Duodenal mucosa (tissue), 2 donors: ENCODE results near the gene MON2.
A peak's percentile ranks its signal among the peaks of the same experiment; 100 is the strongest.

Experiments
- H3K27ac ChIP-seq: one replicate; pipeline ENCODE4 v1.7.0; 2013; ENCODE audit warnings: low read depth, low read length
- H3K27me3 ChIP-seq, 2 donors: one replicate each; pipeline ENCODE4 v1.7.0; 2013; ENCODE audit warnings: low read length in 2 of 2, control low read depth in 1 of 2; ENCODE audit not compliant: insufficient read depth in 2 of 2, control insufficient read depth in 1 of 2
- H3K36me3 ChIP-seq, 2 donors: one replicate each; pipeline ENCODE4 v1.7.0; 2013; ENCODE audit warnings: low read length in 2 of 2, control low read depth in 1 of 2; ENCODE audit not compliant: insufficient read depth in 2 of 2, control insufficient read depth in 1 of 2
- H3K4me1 ChIP-seq, 2 donors: one replicate each; pipeline ENCODE4 v1.7.0; 2013; ENCODE audit warnings: low read length in 2 of 2, control low read depth in 1 of 2; ENCODE audit not compliant: insufficient read depth in 2 of 2, control insufficient read depth in 1 of 2
- H3K4me3 ChIP-seq, 2 donors: one replicate each; pipeline ENCODE4 v1.7.0; 2013; ENCODE audit warnings: low read length in 2 of 2, low read depth in 1 of 2
- H3K9ac ChIP-seq, 2 donors: one replicate each; pipeline ENCODE4 v1.7.0; 2013; ENCODE audit warnings: low read length in 2 of 2, low read depth in 1 of 2
- H3K9me3 ChIP-seq, 2 donors: one replicate each; pipeline ENCODE4 v1.7.0; 2013; ENCODE audit warnings: low read length in 2 of 2, control low read depth in 1 of 2; ENCODE audit not compliant: control insufficient read depth in 1 of 2

Gene MON2

DNA sequence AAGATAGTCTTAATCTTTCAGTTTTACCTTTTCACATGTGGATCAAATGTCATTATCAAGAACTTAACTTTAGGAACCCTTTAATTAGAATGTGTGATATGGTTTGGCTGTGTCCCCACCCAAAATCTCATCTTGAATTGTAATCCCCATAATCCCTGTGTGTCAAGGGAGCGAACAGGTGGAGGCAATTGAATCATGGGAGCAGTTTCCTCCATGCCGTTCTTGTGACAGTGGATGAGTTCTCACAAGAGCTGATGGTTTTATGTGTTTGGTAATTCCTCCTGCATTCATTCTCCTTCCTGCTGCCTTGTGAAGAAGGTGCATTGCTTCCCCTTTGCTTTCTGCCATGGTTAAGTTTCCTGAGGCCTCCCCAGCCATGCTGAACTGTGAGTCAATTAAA is 160.6 kb downstream of the MON2 start:
- no peak overlapping the region for H3K4me3 ChIP-seq
- H3K36me3 ChIP-seq, result no peaks in the 10 kb centered on the region
- no peaks in the 10 kb centered on the region for H3K9me3 ChIP-seq
- H3K27ac ChIP-seq, result no peak overlapping the region
- no peak overlapping the region for H3K9ac ChIP-seq
- peaks cover 2 to 13% of the 10 kb centered on the region in 2 donors for H3K27me3 ChIP-seq
- H3K4me1 ChIP-seq, result peaks cover 0 to 4% of the 10 kb centered on the region in 2 donors

GRCh38 chr12:62629413-62629812 is 162.8 kb downstream of the MON2 start:
- H3K9ac ChIP-seq, result no peak overlapping the region
- no peaks in the 10 kb centered on the region for H3K9me3 ChIP-seq
- H3K27ac ChIP-seq, result no peak overlapping the region
- no peak overlapping the region for H3K4me3 ChIP-seq
- H3K27me3 ChIP-seq, result peaks cover 9 to 13% of the 10 kb centered on the region in 2 donors
- no peaks in the 10 kb centered on the region for H3K36me3 ChIP-seq
- H3K4me1 ChIP-seq, result peaks cover 4 to 10% of the 10 kb centered on the region in 2 donors

DNA sequence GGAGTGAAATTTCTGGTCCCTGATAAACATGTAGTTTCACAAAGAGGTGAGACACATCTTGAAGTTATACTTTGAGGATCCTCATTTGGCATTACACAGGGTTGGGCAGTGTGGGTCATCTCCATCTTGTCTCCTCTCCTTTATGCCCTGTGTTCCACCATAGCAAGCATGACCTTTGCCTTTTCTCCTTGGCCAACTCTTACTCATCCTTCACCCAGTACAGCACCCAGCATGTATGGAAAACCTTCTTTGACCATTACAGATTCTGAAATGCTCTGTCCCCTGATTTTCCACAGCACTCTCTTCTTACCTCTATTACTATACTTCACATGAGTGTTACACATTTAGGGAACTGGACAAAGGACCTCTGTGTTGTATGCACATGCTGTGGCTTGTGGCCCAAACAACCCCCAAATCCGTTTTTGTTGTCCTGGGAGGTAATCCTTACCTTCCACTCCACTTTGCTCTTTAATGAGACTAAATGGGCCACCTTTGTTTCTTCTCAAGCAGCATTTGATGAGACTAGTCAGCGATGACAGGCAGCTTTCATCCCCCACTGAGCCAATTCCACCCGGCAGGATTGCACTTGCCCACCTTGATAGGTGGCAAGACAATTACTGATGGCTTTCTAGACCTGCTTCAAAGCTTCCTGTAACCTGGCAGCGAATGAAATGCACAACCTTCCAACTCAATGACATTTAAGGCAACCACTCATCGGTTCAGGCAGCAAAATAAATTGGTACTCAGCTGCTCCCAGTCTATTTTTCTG is 163.5 kb downstream of the MON2 start:
- H3K4me3 ChIP-seq, result no peak overlapping the region
- H3K27ac ChIP-seq, result no peak overlapping the region
- peaks cover 9 to 13% of the 10 kb centered on the region in 2 donors for H3K27me3 ChIP-seq
- no peak overlapping the region for H3K9ac ChIP-seq
- H3K9me3 ChIP-seq, result no peaks in the 10 kb centered on the region
- no peaks in the 10 kb centered on the region for H3K36me3 ChIP-seq
- H3K4me1 ChIP-seq, result peaks cover 4 to 10% of the 10 kb centered on the region in 2 donors

DNA sequence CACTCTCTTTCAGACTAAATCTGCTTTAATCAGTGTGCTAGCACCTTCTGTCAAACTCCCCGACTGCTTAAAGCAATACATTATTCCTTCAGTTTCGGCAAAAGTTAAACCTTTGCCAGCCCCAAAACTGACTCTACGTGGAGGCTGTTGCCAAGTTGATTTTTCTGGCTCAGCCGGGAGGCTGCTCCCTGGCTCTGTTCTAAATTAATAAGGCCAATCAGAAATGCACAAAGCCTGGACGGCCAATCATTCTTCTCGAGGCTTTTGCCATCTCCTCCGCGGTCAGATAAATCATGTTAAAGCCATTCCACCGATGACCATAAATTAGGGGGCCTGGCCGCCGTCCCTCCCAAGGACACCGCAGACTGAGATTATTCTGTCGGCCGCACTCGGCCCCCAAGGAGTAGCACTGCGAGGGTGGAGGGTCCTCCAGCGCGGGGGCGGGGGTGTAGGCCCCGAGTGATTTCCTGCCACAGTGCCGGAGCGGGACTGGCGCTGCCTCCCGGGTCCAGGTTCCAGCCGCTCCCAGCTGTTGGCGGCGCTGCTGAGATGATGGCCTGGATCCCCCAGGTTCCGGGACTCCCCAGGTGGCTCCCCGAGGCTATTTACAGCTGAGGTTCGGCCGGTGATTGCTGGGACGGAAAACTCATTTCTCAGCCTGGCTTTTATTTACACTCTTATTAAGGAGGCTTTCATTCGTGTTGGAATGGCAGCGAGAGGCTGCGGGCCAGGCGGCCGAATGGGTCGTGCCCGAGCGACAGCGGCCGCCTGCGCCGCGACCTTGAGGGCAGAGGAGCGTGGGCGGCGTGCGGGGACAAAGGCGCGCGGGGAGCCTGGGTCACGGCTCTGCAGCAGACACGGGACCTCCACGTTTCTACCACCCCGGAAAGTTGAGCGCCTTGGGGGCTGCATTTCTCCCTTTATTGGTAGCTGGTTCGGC is 165.1 kb downstream of the MON2 start:
- Histone ChIP-seq H3K27ac (no peak overlapping the region), H3K27me3 (peaks cover 9 to 13% of the 10 kb centered on the region in 2 donors), H3K4me1 (peaks cover 4 to 10% of the 10 kb centered on the region in 2 donors), H3K36me3 (no peaks in the 10 kb centered on the region), H3K9me3 (no peaks in the 10 kb centered on the region), H3K4me3 (peak overlapping the region; percentile 71 to 76), H3K9ac (peak overlapping the region; percentile 26 to 39)

GRCh38 chr12:62632411-62632918 is 165.8 kb downstream of the MON2 start:
- no peaks in the 10 kb centered on the region for H3K9me3 ChIP-seq
- H3K9ac ChIP-seq, result peak overlapping the region; percentile 26 to 39
- peaks cover 9 to 13% of the 10 kb centered on the region in 2 donors for H3K27me3 ChIP-seq
- H3K4me1 ChIP-seq, result peaks cover 4 to 10% of the 10 kb centered on the region in 2 donors
- peak overlapping the region; percentile 71 to 76 for H3K4me3 ChIP-seq
- no peak overlapping the region for H3K27ac ChIP-seq
- no peaks in the 10 kb centered on the region for H3K36me3 ChIP-seq

- H3K4me3 ChIP-seq, result no peak overlapping the region
- peaks cover 9% of the 10 kb centered on the region in 2 donors for H3K27me3 ChIP-seq
- peaks cover 4 to 10% of the 10 kb centered on the region in 2 donors for H3K4me1 ChIP-seq
- H3K36me3 ChIP-seq, result no peaks in the 10 kb centered on the region
- H3K9me3 ChIP-seq, result no peaks in the 10 kb centered on the region
- no peak overlapping the region for H3K27ac ChIP-seq
- H3K9ac ChIP-seq, result no peak overlapping the region
Measured at GRCh38 chr12:62635649-62636048, 169.0 kb downstream of the MON2 start.

DNA sequence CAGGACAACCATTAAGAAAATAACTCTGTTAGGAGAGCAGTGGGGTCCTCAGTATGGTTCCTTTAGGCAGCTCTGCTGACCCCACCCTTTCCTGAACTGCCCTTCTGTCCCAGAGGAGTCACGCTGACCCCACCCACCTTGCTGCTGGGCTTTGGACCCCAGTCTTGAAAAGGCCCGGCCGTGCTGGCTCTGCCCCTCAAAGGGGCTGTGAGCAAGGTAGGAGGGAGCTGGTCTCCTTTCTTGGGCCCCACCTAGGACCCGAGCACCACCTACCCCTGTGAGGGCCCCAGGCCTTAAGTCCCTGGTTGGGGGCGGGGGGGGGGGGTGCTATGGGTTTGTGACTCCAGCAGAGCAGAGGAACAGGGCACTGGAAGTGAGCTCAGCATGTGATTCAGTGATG is 171.1 kb downstream of the MON2 start:
- H3K36me3 ChIP-seq, result no peaks in the 10 kb centered on the region
- no peak overlapping the region for H3K4me3 ChIP-seq
- no peaks in the 10 kb centered on the region for H3K9me3 ChIP-seq
- peaks cover 0 to 4% of the 10 kb centered on the region in 2 donors for H3K27me3 ChIP-seq
- H3K27ac ChIP-seq, result no peak overlapping the region
- H3K9ac ChIP-seq, result no peak overlapping the region
- peaks cover 2 to 12% of the 10 kb centered on the region in 2 donors for H3K4me1 ChIP-seq

DNA sequence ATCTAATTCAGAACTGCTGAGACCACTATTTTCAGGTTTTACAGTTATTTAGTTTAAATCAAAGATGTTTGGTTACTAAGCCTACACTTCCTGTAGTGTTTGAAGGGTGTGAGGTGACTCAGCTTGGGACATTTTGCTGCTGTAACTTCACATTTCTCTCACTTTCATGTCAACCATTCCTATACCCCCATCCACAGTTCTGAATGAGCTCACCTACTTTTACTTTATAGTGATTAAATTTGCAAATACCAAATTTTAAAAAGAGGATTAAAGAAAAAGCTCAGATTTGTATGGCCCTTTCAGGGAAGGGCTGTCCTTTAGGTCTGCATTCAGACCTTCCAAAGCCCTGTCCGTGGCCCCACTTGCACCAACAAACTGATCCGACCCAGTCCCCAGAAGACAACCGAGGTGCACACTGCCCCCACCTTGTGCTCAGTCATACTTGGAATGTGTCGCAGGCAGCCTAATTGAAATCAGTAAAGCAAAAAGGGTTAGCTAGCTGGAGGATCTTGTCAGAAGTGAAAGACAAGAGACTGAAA is 174.4 kb downstream of the MON2 start:
- Histone ChIP-seq H3K9me3 (no peaks in the 10 kb centered on the region), H3K27ac (no peak overlapping the region), H3K4me3 (no peak overlapping the region), H3K4me1 (peaks cover 0 to 9% of the 10 kb centered on the region in 2 donors), H3K36me3 (no peaks in the 10 kb centered on the region), H3K27me3 (no peaks in the 10 kb centered on the region), H3K9ac (no peak overlapping the region)

DNA sequence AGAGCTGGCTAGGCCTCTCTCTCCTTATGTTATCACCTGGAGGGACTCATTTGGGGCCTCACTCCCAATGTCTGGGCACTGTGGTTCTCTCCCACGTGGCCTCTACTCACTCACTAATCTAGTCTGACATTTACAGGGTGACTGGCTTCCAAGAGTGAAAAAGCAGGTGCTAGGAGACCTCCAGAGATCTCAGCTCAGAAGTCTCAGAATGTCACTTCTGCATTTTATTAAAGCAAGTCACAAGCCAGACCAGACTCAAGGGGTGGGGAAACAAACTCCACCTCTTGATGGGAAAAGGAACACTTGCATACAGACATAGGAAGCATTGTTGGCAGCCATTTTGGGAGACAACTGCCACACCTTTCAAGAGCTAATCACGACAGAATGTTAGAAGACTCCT is 175.9 kb downstream of the MON2 start:
- peaks cover 0 to 7% of the 10 kb centered on the region in 2 donors for H3K36me3 ChIP-seq
- no peak overlapping the region for H3K4me3 ChIP-seq
- H3K9me3 ChIP-seq, result no peaks in the 10 kb centered on the region
- no peak overlapping the region for H3K27ac ChIP-seq
- no peaks in the 10 kb centered on the region for H3K27me3 ChIP-seq
- H3K4me1 ChIP-seq, result peaks cover 0 to 9% of the 10 kb centered on the region in 2 donors
- no peak overlapping the region for H3K9ac ChIP-seq
